ENCODE data around the gene RCSD1.

GRCh38 chr1:167648978-167649744 lies 19.1 kb downstream of the RCSD1 start:
- TF ChIP-seq CTCF (IDR thresholded peaks at IDR 0.05) (no peak), POLR2A (IDR thresholded peaks at IDR 0.05; ENCODE audit: low read depth) (no peak), POLR2AphosphoS5 (IDR thresholded peaks at IDR 0.05) (no peak)
